ENCODE measurements around the gene PKIB. TPM values are rescaled to one million over a fixed set of nuclear protein-coding genes. Genes with fewer than 3 reads are reported as not detected.

PKIB gene
- total RNA-seq, 1 donor from 2014 or later, result 15.3 TPM

DNA sequence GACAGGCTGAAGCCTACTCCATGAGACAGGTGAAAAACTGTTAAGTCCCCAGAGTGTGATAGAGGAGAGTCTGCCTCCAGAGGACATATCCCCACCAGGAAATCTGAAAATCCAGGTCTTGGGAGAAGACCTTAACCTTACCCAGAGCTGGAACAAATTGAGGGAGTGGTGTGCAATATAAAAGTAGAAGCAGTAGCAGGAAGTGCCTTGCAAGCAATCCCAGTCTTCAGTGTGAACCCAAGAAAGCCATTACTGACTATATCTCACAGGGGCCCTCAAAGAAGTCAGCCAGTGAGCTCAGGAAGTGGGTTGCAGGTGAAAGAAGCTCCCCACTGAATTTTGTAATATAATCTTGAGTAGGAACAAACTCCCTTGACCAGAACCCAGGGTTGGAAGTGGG, 41.9 kb upstream of the PKIB start:
- Histone ChIP-seq H3K4me3 (ENCODE audit: low read depth, low read length) (no peak overlapping the region), H3K27me3 (ENCODE audit: control insufficient read depth, insufficient read depth, low read length) (no peaks in the 10 kb centered on the region), H3K36me3 (ENCODE audit: control insufficient read depth, insufficient read depth, low read length) (no peaks in the 10 kb centered on the region)
- DNase-seq (ENCODE audit: low read depth), result no peak
- TF ChIP-seq, protein P1, sequence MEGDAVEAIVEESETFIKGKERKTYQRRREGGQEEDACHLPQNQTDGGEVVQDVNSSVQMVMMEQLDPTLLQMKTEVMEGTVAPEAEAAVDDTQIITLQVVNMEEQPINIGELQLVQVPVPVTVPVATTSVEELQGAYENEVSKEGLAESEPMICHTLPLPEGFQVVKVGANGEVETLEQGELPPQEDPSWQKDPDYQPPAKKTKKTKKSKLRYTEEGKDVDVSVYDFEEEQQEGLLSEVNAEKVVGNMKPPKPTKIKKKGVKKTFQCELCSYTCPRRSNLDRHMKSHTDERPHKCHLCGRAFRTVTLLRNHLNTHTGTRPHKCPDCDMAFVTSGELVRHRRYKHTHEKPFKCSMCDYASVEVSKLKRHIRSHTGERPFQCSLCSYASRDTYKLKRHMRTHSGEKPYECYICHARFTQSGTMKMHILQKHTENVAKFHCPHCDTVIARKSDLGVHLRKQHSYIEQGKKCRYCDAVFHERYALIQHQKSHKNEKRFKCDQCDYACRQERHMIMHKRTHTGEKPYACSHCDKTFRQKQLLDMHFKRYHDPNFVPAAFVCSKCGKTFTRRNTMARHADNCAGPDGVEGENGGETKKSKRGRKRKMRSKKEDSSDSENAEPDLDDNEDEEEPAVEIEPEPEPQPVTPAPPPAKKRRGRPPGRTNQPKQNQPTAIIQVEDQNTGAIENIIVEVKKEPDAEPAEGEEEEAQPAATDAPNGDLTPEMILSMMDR (IDR thresholded peaks at IDR 0.05; ENCODE audit: insufficient read depth, low read length, poor library complexity, severe bottlenecking), result no peak

DNA sequence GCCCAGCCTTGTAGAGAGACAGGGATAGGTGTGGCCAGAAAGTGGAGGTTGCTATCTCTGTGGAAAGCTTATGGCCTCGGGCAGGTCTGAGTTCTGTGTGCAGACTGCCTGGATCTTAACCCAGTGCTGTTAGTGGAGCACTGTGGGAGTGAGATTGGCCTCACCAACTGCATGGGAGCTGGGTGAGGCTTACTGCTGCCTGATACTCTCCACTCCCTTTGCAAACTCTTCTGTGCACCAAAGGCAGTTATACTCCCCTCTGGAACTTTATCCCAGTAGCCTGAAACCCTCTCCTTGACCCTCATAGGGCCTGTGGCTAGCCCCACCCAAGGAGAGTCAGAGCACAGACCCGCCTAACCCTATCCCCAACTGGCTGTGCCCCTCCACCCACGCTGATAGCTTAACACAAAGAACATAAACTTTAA, 41.4 kb upstream of the PKIB start:
- no peak for DNase-seq (ENCODE audit: low read depth)
- no peaks in the 10 kb centered on the region for H3K27me3 ChIP-seq (ENCODE audit: control insufficient read depth, insufficient read depth, low read length)
- no peaks in the 10 kb centered on the region for H3K36me3 ChIP-seq (ENCODE audit: control insufficient read depth, insufficient read depth, low read length)
- TF ChIP-seq, protein P1 (IDR thresholded peaks at IDR 0.05; ENCODE audit: insufficient read depth, low read length, poor library complexity, severe bottlenecking), result no peak
- H3K4me3 ChIP-seq (ENCODE audit: low read depth, low read length), result no peak overlapping the region

DNA sequence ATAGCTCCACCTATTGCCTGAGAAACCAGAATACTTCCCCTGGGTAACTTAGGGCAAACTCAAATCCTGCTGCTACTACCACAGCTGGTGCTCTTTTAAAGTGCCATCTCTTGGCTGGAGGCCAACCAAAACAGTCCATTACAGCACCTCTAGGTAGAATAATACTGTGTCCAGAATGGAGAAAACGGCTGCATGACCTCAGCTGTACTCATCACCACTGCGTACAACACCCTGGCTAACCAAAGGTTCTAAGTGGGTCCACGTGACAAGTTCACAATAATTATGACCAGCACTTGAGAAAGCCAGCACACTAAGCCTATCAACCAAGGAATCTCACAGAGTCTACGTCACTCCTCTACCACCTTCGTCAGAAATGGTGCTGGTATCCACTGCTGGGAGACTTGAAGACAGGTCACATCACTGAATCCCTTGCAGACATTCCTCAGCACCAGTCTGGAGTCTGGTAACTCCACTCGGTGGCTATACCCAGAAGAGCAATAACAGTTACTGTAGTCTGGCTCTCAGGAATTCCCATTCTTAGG, 40.9 kb upstream of the PKIB start:
- Histone ChIP-seq H3K4me3 (ENCODE audit: low read depth, low read length) (no peak overlapping the region), H3K27me3 (ENCODE audit: control insufficient read depth, insufficient read depth, low read length) (no peaks in the 10 kb centered on the region), H3K36me3 (ENCODE audit: control insufficient read depth, insufficient read depth, low read length) (no peaks in the 10 kb centered on the region)
- TF ChIP-seq, protein P1 (IDR thresholded peaks at IDR 0.05; ENCODE audit: insufficient read depth, low read length, poor library complexity, severe bottlenecking), result no peak
- DNase-seq (ENCODE audit: low read depth), result no peak

DNA sequence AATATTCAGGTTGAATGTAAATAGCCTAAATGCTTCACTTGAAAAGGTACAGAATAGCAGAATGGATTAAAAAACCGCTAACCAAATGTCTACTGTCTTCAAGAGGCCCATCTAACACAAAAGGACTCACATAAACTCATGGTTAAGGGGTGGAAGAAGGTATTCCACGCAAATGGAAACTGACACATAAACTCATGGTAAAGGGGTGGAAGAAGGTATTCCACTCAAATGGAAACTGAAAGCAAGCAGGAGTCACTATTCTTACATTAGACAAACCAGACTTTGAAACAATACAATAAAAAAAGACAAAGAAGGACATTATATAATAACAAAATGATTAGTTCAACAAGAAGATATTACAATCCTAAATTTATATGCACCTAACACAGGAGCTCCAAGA, 38.3 kb upstream of the PKIB start:
- no peak overlapping the region for H3K4me3 ChIP-seq (ENCODE audit: low read depth, low read length)
- TF ChIP-seq, protein P1 (IDR thresholded peaks at IDR 0.05; ENCODE audit: insufficient read depth, low read length, poor library complexity, severe bottlenecking), result no peak
- no peaks in the 10 kb centered on the region for H3K36me3 ChIP-seq (ENCODE audit: control insufficient read depth, insufficient read depth, low read length)
- H3K27me3 ChIP-seq (ENCODE audit: control insufficient read depth, insufficient read depth, low read length), result no peaks in the 10 kb centered on the region
- DNase-seq (ENCODE audit: low read depth), result no peak

DNA sequence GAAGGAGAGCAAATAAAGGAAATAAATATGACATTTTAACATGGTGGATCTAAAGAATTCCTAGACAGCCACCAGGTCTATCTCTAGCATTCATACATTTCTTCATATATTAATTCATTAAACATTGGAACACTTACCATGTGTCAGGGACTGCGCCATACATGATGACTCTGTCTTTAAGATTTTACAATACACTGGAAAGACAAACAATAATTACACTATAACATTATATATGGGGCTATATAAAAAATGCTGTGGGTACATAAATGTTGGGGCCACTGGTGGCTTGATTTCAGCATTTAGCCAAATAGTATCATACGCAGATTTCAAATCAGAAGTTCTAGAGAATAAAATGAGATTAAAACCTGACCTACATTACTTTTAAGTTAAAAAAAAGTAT, 33.3 kb upstream of the PKIB start:
- no peak for DNase-seq (ENCODE audit: low read depth)
- Histone ChIP-seq H3K27me3 (ENCODE audit: control insufficient read depth, insufficient read depth, low read length) (no peaks in the 10 kb centered on the region), H3K4me3 (ENCODE audit: low read depth, low read length) (no peak overlapping the region), H3K36me3 (ENCODE audit: control insufficient read depth, insufficient read depth, low read length) (no peaks in the 10 kb centered on the region)
- TF ChIP-seq, protein P1 (IDR thresholded peaks at IDR 0.05; ENCODE audit: insufficient read depth, low read length, poor library complexity, severe bottlenecking), result no peak

DNA sequence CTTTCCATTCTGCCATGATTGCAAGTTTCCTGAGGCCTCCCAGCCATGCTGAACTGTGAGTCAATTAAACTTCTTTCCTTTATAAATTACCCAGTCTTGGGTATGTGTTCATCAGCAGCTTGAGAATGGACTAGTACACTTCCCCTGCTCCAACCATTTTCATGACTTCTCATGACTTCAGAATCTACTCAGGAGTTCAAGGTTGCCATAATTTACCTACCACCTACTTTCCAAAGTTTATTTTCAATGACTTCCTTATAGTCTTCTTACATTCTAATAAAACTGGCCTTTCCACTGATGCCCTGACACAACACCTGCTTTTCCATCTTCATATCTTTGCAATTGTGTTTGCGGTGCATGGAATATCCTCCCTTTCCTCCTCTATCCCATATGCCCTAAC, 31.2 kb upstream of the PKIB start:
- no peaks in the 10 kb centered on the region for H3K27me3 ChIP-seq (ENCODE audit: control insufficient read depth, insufficient read depth, low read length)
- DNase-seq (ENCODE audit: low read depth), result no peak
- no peaks in the 10 kb centered on the region for H3K36me3 ChIP-seq (ENCODE audit: control insufficient read depth, insufficient read depth, low read length)
- no peak overlapping the region for H3K4me3 ChIP-seq (ENCODE audit: low read depth, low read length)
- TF ChIP-seq, protein P1 (IDR thresholded peaks at IDR 0.05; ENCODE audit: insufficient read depth, low read length, poor library complexity, severe bottlenecking), result no peak

All from kidney epithelial cell (primary cell).